HG03457 (cell line): ENCODE results near the gene COQ8B.
A peak's percentile ranks its signal among the peaks of the same experiment; 100 is the strongest.

Source experiments
- ATAC-seq: cut with Tn5 transposase; IDR thresholded peaks from one replicate; pipeline ENCODE4 v1.9.1; 2021; ENCODE audit warnings: moderate number of reproducible peaks; ENCODE audit not compliant: unreplicated experiment

Gene COQ8B

GRCh38 chr19:40693150-40693788, 23.4 kb downstream of the COQ8B start:
- no peak for ATAC-seq

- no peak for ATAC-seq
Measured at GRCh38 chr19:40692212-40692551, 24.5 kb downstream of the COQ8B start.

- ATAC-seq, result no peak
Measured at GRCh38 chr19:40691421-40692211, 25.1 kb downstream of the COQ8B start.

DNA sequence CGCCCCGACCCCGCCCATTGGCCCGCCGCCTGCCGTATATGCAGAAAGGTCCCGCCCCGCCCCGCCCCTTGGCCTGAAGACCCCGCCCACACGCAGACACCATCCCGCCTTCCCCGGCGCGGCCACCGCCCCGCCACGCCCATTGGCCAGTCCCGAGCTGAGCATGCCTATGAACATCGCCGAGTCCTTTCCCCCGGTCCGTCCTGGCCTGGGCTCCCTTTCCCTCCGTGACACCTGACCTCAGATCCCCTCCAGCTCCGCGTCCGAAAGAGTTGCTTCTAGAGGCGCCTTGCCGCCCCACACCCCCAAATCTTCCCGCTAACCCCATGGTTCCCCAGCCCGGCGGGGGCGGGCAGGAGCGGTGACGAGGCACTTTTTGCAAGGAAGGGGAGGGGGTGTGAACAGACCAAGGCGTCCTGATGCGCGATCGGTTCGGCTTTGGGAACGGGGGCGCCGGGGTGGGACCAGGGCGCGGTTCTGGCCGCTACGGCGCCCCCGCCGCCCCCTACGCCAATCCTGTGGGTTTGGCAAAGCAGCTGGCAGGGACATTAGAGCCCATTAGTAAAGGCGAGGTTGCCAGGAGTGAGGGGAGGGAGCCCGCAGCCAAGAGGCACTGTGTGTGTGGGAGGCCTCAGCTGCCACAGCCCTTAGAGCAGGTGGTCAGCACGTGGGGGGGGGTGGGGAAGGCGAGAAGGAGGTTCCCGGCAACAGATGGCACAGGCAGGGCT, 25.8 kb downstream of the COQ8B start:
- peak; percentile 36 for ATAC-seq

DNA sequence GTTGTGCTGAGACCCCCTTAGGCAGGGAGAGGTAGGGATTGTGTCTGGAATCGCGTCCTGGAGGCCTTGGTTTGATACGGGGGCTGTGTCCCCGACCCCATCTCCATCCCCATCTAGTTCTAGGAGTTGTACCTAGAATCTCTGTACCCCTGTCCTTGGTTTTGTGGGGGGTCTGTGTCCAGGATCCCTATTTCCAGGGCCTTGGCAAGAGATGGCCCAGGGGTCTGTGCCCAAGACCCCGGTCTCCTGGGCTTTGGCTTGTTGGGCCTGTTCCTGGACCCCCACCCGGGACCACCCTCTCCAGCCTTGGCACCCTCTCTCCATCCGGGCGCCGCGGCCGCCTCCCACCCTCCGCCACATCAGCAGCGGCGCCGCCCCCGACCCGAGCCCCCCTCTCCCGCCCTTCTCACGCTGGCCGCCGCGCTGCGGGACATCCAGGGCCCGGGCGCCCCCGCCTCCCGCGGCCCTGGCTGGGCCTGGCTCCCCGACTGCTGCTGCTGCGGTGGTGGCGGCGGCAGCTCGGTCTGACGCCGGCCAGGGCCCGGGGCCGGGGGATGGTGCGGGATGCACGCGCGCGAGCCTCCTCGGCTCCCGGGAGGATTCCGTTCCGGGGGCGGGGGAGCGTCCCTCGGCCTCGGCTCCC, 26.5 kb downstream of the COQ8B start, which contains the start of gene NUMBL:
Gene NUMBL, minus strand, starts transcription at position 602 of the 643 bp plus-strand sequence. Its CDS starts 168 bp downstream, at position 434.
- peak; percentile 5 for ATAC-seq

GRCh38 chr19:40689339-40690049, 27.2 kb downstream of the COQ8B start:
- no peak for ATAC-seq

- no peak for ATAC-seq
Measured at GRCh38 chr19:40688987-40689338, 27.7 kb downstream of the COQ8B start.

GRCh38 chr19:40688309-40688708, 28.4 kb downstream of the COQ8B start:
- no peak for ATAC-seq

DNA sequence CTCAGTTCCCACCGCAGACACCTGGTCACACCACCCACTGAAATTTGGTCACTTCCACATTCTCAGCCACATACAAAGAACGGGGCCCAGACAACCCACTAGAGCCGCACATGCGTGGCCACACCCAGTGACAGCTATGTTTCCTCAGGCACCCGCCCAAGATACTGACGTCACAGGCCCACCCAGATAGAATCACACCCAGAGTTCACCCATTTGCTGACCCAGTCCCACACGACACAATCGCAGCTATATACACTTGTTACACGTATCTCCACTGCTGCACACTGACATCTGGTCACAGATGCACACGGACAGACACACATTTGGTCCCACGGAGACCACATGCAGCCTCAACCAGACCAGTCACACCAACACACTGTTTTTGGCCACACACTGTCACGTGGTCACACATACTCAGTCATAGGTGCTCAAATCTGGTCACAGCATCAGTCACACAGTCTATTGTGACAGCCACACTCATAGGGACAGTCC, 29.1 kb downstream of the COQ8B start:
- ATAC-seq, result no peak

DNA sequence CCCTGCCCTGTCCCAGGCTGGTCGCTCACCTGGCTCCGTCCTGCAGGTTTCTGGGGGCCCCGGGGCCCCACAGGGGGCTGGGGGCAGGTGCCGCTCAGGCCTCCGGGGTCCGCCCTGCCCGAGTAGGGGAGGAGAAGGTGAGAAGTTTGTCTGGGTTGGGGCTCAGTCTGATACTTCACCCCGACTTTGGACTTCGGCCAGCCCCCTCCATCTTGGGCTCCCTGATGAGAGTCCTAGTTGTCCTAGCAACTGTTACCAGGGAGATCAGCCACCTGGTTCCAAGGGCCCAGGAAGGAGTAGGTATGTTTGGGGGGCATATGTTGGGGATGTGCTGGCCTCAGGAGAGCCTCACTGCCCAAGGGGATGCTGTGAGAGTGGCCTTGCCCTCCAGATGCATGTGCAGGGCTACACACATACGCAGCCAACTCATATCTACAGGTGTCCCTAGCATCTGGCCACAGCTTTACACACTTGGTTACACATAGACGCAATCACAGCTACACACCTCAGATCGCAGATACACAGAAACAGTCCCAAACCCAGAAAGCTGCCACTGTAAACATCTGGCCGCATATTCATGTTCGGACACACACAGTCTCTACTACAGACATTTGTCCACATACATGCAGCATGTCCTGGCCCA, 29.7 kb downstream of the COQ8B start:
- ATAC-seq, result no peak

GRCh38 chr19:40685563-40685962, 31.1 kb downstream of the COQ8B start:
- no peak for ATAC-seq

GRCh38 chr19:40685016-40685526, 31.6 kb downstream of the COQ8B start:
- ATAC-seq, result no peak

DNA sequence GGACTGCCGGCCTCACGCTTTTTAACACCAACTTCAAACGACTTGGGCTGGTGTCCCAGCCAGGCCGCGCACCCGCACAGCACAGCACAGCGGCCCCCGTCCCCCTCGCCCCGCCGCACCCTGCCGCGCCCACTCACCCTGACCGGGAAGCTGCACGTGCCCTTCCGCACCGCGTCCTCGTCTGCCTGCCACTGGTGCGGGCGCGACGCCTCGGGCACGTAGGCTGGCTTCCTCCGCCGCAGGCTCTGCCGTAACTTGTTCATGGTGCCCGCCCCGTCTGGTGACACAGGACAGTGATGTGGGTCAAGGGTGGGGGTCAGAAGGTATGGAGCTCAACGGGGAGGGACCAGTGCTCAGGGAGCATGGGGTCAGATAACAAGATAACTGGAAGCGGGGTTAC, 32.4 kb downstream of the COQ8B start:
- ATAC-seq, result no peak

GRCh38 chr19:40683437-40683836, 33.2 kb downstream of the COQ8B start:
- no peak for ATAC-seq

DNA sequence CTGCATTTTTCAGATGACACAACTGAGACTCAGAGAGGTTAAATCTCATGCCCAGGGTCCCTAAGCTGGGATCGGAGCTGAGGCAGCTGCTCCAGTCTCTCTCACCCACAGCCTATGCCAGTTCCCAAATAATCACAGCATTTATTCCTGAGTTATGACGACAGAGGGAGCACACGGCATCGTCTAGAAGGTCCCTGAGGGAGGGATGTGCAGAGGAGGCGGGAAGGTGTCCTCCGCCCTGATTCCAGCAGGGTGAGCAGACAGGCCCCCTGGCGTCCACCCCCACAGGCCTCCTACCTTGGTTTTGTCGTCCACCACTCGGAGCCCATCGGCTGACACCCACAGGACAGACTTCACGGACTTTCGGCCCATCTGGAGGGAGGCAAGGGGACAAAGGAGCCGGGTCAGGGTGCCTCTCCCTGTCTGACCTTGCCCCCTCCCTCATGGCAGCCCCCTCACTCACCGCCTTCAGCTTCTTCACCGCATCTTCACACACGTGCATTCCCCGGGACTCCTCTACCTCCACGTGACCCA, 34.2 kb downstream of the COQ8B start:
- no peak for ATAC-seq

- no peak for ATAC-seq
Measured at GRCh38 chr19:40681039-40681438, 35.6 kb downstream of the COQ8B start.

DNA sequence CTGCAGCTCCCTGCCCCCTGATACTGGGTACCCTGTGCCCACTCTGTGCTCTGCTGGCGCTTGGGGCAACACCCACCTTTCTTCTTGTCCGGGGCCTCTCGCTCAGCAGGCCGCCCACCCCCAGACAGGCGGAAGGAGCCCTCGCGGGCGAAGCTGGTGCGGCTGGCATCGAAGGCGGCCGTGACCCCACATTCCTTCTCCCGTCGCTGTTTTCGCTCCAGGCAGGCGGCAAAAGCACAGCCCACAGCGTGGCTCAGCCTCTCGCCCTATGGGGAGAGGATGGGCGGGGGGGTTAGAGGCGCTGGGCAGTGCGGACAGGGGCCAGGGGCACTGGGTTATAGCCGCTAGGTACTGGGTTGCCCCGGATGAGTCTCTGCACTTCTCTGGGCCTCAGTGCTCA, 39.5 kb downstream of the COQ8B start:
- no peak for ATAC-seq

- ATAC-seq, result no peak
Measured at GRCh38 chr19:40674291-40674690, 42.4 kb downstream of the COQ8B start.

GRCh38 chr19:40673397-40673796, 43.3 kb downstream of the COQ8B start:
- no peak for ATAC-seq
